Smooth muscle cell (in vitro differentiated cells): ENCODE measurements around the gene METRNL. TPM values are rescaled to one million over a fixed set of nuclear protein-coding genes. Genes with fewer than 3 reads are reported as not detected.

Experiments used
- DNase-seq: peaks from one replicate; lab custom pipeline; 2025; ENCODE audit not compliant: unreplicated experiment; lab: John Stamatoyannopoulos, UW
- H2AFZ ChIP-seq: fragments of 200-600 bp; sonication (generic); 2 replicates; pipeline ENCODE4 v1.6.0; 2016; ENCODE audit warnings: antibody characterized with exemption, low read depth, mild to moderate bottlenecking
- H3F3A ChIP-seq: fragments of 200-600 bp; sonication (generic); 2 replicates; pipeline ENCODE4 v1.6.0; 2017; ENCODE audit warnings: antibody characterized with exemption, low read depth
- H3K27ac ChIP-seq: fragments of 200-600 bp; sonication (generic); 2 replicates; pipeline ENCODE4 v1.5.1; 2016; ENCODE audit warnings: low read depth, mild to moderate bottlenecking
- H3K27me3 ChIP-seq: fragments of 200-600 bp; sonication (generic); 2 replicates; pipeline ENCODE4 v1.6.1; 2016; ENCODE audit warnings: low read depth, mild to moderate bottlenecking
- H3K36me3 ChIP-seq: fragments of 200-600 bp; sonication (generic); 2 replicates; pipeline ENCODE4 v1.5.1; 2016; ENCODE audit warnings: low read depth
- H3K4me1 ChIP-seq: fragments of 200-600 bp; sonication (generic); 2 replicates; pipeline ENCODE4 v1.5.1; 2016; ENCODE audit warnings: low read depth
- H3K4me2 ChIP-seq: fragments of 200-600 bp; sonication (generic); 2 replicates; pipeline ENCODE4 v1.6.0; 2016; ENCODE audit warnings: mild to moderate bottlenecking
- H3K4me3 ChIP-seq: fragments of 200-600 bp; sonication (generic); 2 replicates; pipeline ENCODE4 v1.5.1; 2016; ENCODE audit warnings: mild to moderate bottlenecking
- H3K79me2 ChIP-seq: fragments of 200-600 bp; sonication (generic); 2 replicates; pipeline ENCODE4 v1.6.0; 2016; ENCODE audit warnings: low read depth, mild to moderate bottlenecking
- H3K9ac ChIP-seq: fragments of 200-600 bp; sonication (generic); 2 replicates; pipeline ENCODE4 v1.6.0; 2016; ENCODE audit warnings: low read depth
- H3K9me3 ChIP-seq: fragments of 200-600 bp; sonication (generic); replicated peaks from 2 replicates; pipeline ENCODE4 v1.5.1; 2016; ENCODE audit warnings: low read depth
- H4K20me1 ChIP-seq: fragments of 200-600 bp; sonication (generic); 2 replicates; pipeline ENCODE4 v1.6.0; 2016; ENCODE audit warnings: low read depth
- WGBS: methylation state at CpG from one replicate; pipeline ENCODE4 v1.1.7; 2016; ENCODE audit warnings: low lambda C conversion rate; 5-methylcytosine and 5-hydroxymethylcytosine counted together
- polyA plus RNA-seq: library from polyadenylated mRNA; unstranded; fragments of >200 nt; fragmentation: Nextera tagmentation; extraction: Ambion mirVana; gene quantifications from 2 replicates; pipeline ENCODE4 v1.2.1, GENCODE V29; 2016
- total RNA-seq: library from RNA; depleted of rRNA; stranded (reverse); fragments of >200 nt; gene quantifications from 2 replicates; pipeline ENCODE4 v1.2.3, GENCODE V29; 2014
- TF ChIP-seq, protein P1 (sequence below): fragments of 200-600 bp; sonication (generic); IDR thresholded peaks from 2 replicates; pipeline ENCODE4 v1.5.1; 2017; ENCODE audit warnings: borderline replicate concordance, mild to moderate bottlenecking, antibody characterized with exemption; ENCODE audit not compliant: insufficient read depth, poor library complexity, severe bottlenecking

METRNL gene
- total and polyA plus RNA-seq, 2 experiments from 2014 or later, result 55.6 to 98.1 TPM

DNA sequence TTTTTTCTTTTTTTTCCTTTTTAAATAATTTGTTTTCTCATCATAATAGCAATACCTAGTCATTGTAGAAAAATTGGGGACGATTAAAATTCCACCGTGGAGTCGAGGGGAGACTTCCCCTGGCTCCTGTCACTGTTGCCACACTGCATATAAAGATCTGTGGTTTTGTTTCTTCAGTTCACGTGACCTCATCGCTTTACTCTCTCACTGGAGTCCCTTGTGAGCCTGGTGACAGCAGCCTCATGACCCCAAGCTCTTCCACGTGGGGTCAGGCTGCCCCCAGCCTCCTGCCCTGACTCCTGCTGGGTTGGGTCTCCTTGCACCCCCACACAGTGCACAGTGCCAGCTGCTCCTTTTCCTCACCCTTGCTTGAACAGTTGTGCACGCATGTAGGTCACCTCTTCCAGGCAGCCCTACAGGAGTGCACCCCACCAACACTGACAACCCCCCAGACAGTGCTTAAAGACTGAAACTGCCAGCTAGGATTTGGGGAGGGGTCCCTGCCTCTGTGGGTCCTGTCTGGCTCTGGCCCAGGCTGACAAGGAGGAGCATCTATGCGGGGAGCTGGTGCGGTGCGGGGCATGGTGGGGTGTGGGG lies 7.3 kb upstream of the METRNL start:
- H3K4me2 ChIP-seq, result no peak overlapping the region
- H3K4me3 ChIP-seq, result no peak overlapping the region
- H3K9ac ChIP-seq, result no peak overlapping the region
- no peaks in the 10 kb centered on the region for H4K20me1 ChIP-seq
- no peak overlapping the region for H2AFZ ChIP-seq
- H3F3A ChIP-seq, result no peaks in the 10 kb centered on the region
- no peaks in the 10 kb centered on the region for H3K9me3 ChIP-seq
- H3K4me1 ChIP-seq, result no peaks in the 10 kb centered on the region
- DNase-seq, result no peak
- WGBS, result 77% methylated on average over 10 of the region's 10 CpGs
- no peak overlapping the region for H3K27ac ChIP-seq
- no peaks in the 10 kb centered on the region for H3K36me3 ChIP-seq
- no peaks in the 10 kb centered on the region for H3K79me2 ChIP-seq
- H3K27me3 ChIP-seq, result no peaks in the 10 kb centered on the region
- TF ChIP-seq, protein P1, sequence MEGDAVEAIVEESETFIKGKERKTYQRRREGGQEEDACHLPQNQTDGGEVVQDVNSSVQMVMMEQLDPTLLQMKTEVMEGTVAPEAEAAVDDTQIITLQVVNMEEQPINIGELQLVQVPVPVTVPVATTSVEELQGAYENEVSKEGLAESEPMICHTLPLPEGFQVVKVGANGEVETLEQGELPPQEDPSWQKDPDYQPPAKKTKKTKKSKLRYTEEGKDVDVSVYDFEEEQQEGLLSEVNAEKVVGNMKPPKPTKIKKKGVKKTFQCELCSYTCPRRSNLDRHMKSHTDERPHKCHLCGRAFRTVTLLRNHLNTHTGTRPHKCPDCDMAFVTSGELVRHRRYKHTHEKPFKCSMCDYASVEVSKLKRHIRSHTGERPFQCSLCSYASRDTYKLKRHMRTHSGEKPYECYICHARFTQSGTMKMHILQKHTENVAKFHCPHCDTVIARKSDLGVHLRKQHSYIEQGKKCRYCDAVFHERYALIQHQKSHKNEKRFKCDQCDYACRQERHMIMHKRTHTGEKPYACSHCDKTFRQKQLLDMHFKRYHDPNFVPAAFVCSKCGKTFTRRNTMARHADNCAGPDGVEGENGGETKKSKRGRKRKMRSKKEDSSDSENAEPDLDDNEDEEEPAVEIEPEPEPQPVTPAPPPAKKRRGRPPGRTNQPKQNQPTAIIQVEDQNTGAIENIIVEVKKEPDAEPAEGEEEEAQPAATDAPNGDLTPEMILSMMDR, result no peak

DNA sequence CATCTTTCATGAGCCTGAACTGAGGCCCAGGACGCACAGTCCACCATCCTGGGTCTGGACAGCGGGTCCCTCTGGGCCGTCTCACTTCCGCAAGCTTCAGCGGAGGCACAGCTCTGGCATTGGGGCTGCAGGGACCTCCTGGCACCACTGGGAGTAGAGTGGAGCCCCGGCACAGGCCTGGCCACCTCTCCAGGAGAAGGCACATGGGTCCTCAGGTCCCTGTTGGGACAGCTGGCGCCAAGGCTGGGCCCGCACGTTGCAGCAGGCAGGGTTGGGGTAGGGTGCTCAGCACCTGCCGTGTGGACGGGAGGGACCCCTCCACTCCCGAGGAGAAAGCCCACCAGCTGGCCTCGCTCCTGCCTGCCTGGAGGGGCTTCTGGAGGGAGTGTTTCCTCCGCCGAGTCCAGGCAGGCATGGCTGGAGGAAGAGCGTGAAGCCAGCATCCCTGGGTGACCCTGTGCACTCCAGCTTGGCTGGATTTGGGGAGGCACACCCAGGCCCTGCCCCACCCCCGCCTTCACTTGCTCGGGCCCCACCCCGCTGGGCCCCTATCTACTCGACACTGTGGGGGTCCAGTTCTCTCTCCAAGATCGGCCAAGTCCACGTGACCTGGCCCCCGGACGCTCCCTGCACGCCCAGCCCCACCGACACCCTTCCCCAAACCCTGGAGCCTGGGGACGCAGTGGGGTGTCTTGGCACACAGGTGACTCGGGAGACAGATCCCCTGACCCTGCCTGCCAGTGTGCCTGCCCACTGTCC lies 6.6 kb upstream of the METRNL start:
- H4K20me1 ChIP-seq, result no peaks in the 10 kb centered on the region
- TF ChIP-seq, protein P1, result no peak
- H3K4me1 ChIP-seq, result no peaks in the 10 kb centered on the region
- H3K79me2 ChIP-seq, result no peaks in the 10 kb centered on the region
- no peaks in the 10 kb centered on the region for H3K9me3 ChIP-seq
- no peak overlapping the region for H2AFZ ChIP-seq
- no peak overlapping the region for H3K27ac ChIP-seq
- no peak overlapping the region for H3K9ac ChIP-seq
- WGBS, result 97% methylated on average over 18 of the region's 28 CpGs
- H3K4me2 ChIP-seq, result no peak overlapping the region
- no peaks in the 10 kb centered on the region for H3F3A ChIP-seq
- H3K36me3 ChIP-seq, result no peaks in the 10 kb centered on the region
- no peak overlapping the region for H3K4me3 ChIP-seq
- no peak for DNase-seq
- H3K27me3 ChIP-seq, result no peaks in the 10 kb centered on the region

DNA sequence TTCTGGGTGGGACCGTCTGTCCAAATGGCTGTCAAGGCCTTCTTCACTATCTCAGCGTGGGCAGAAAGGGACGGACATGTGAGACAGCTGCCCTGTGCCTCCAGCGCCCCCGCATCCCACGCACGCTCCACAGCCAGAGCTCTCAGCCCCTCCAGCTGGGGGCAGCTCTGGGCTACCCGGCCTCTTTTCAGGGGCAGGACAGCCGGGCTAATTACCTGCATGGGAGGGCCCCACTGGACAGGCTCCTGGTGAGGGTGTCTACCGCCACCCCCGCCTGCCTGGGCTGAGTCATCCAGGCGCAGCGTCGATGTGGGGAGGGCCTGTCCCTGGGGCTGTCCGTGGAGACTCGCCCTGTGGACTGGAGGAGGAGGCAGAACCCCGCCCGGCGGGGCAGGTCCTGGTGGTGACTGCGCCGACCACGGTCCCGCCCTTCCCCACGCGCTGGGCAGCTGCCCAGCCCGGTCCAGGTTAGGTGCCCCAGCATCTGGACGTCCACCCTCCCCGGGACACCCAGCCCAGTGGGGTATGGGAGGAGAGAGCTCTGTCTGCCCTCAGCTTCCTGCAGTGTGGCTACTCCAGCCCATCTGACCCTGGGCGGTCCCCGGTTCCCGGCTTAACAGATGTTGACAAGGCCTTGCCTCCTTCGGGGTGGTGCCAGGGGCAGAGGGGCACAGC lies 5.9 kb upstream of the METRNL start:
- Histone ChIP-seq H3K79me2 (no peaks in the 10 kb centered on the region), H3K27ac (no peak overlapping the region), H2AFZ (no peak overlapping the region), H3F3A (no peaks in the 10 kb centered on the region), H3K9me3 (no peaks in the 10 kb centered on the region), H3K36me3 (no peaks in the 10 kb centered on the region), H3K9ac (no peak overlapping the region), H3K27me3 (no peaks in the 10 kb centered on the region), H3K4me1 (peaks cover 5% of the 10 kb centered on the region), H3K4me2 (no peak overlapping the region), H4K20me1 (no peaks in the 10 kb centered on the region), H3K4me3 (no peak overlapping the region)
- no peak for DNase-seq
- 63% methylated on average over 23 of the region's 32 CpGs for WGBS
- TF ChIP-seq, protein P1, result no peak
